ENCODE data around the gene PDGFRA.
"Not testable (repeated sequence)": the region's sequence is repeated elsewhere in the genome, so short reads cannot be mapped to it uniquely, and the experiment has no call there.

The PDGFRA gene

DNA sequence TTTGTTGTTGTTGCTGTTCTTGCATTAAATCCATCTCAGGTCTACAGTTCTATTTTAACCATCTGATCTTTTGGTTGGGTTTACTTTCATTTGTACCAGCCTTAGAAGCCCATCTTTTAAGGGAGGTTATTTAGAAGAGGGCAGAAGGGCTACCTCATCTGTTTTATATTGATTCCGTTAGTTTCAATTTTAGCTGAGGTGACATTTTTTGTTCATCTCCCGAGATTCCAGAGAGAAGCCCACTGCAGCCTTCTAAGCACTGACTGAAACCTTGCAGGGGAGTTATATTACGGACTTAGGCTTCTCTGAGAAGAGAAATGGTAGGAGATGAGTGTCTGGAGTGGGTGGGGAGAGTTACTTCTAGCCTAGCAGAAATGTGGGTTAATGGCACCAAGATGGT is 101.8 kb downstream of the PDGFRA start:
- DNase-seq: no peak

- no peak for DNase-seq
These were observed 103.4 kb downstream of the PDGFRA start for GRCh38 chr4:54332542-54332941.

DNA sequence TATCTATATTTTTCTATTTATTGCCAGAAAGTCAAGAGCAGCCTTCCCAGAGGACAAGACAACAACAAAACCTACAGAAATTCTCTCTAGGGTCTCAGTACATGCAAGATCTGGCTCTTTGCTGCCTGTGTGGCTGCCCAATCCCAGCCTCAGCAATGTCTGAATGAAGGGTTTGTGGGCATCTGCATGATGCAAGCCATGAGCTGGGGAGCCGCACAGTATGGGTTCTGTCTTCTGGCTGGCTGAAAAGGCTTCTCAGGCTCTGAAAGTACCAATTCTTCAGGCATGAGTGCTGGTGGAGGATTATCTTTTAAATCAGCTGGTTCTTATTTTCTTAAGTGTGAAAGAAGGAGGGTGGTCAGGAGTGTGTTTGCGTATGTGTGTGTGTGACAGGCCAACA is 104.6 kb downstream of the PDGFRA start:
- no peak for DNase-seq

DNA sequence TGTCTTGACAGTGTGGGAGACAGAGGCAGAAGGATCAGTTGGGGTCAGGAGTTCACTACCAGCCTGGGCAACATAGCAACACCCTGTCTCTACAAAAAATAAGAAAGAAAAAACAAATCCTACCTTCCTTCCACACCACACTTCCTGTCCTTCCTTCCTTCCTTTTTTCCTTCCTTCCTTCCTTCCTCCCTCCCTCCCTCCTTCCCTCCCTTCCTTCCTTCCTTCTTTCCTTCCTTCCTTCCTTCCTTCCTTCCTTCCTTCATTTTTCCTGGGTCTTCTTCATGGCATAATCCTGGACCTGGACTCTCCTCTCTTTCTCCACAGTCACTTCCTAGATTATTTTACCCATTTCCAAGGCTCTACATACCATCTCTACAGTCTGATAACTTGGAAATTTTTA is 105.7 kb downstream of the PDGFRA start:
- DNase-seq: not testable (repeated sequence)

GRCh38 chr4:54337009-54337408 is 107.9 kb downstream of the PDGFRA start:
- DNase-seq: no peak

DNA sequence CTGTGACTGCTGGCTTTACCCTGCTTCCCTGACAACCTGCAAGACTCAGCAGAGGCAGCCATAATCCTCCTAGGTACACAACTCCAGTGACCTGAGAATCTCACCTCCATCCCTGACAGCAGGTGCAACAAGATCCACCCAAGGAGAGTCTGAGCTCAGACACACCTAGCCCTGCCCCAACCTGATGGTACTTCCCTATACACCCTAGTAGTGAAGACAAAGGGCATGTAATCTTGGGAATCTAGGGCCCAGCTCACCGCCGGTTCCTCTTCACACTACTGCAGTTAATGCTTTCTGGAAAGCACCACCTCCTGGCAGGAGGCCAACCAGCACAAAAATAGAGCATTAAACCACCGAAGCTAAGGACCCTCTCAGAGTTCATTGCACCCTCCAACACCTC is 113.0 kb downstream of the PDGFRA start:
- DNase-seq: not testable (repeated sequence)
